Cardiac fibroblast (primary cell): ENCODE data around the gene CIDEA.
"Not testable (repeated sequence)": the region's sequence is repeated elsewhere in the genome, so short reads cannot be mapped to it uniquely, and the experiment has no call there.

ENCODE experiments used
- DNase-seq, 2 donors: peaks; one replicate each; pipeline versions ENCODE4 v3.0.0 to v3.0.0-alpha.2; 2010; ENCODE audit warnings: low read depth in 2 of 2
- H3K4me3 ChIP-seq, 2 donors: replicated peaks in 1 of 2; 1 replicate in 1 of 2; 2 replicates in 1 of 2; pipeline ENCODE4 v1.5.1; 2011; ENCODE audit warnings: low read depth in 2 of 2, low read length in 2 of 2, mild to moderate bottlenecking in 2 of 2, moderate library complexity in 1 of 2
- TF ChIP-seq, protein P1 (sequence below): IDR thresholded peaks from one replicate; pipeline ENCODE4 v1.5.1; 2011; ENCODE audit warnings: low read depth, mild to moderate bottlenecking, low read length, inconsistent platforms

The CIDEA gene

DNA sequence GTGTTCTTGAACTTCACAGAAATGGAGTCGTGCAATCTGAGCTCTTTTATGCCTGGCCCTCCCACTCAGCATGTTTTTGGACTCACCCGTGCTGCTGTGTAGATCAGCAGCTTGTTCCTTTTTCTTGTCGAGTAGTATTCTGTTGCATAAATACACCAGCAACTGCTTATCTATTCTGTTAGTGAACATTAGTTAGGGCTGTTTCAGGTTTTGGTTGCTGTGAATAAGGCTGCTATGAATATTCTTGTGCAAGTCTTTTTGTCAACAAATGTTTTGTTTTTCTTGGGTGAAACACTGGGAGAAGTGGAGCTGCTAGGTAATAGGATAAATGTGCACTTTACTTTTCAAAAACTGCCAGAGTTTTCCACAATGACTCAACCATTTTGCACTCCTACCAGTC is 15.3 kb upstream of the CIDEA start:
- DNase-seq = peak; percentile 24 to 56
- H3K4me3 ChIP-seq = no peak overlapping the region
- TF ChIP-seq, protein P1, sequence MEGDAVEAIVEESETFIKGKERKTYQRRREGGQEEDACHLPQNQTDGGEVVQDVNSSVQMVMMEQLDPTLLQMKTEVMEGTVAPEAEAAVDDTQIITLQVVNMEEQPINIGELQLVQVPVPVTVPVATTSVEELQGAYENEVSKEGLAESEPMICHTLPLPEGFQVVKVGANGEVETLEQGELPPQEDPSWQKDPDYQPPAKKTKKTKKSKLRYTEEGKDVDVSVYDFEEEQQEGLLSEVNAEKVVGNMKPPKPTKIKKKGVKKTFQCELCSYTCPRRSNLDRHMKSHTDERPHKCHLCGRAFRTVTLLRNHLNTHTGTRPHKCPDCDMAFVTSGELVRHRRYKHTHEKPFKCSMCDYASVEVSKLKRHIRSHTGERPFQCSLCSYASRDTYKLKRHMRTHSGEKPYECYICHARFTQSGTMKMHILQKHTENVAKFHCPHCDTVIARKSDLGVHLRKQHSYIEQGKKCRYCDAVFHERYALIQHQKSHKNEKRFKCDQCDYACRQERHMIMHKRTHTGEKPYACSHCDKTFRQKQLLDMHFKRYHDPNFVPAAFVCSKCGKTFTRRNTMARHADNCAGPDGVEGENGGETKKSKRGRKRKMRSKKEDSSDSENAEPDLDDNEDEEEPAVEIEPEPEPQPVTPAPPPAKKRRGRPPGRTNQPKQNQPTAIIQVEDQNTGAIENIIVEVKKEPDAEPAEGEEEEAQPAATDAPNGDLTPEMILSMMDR = no peak

DNA sequence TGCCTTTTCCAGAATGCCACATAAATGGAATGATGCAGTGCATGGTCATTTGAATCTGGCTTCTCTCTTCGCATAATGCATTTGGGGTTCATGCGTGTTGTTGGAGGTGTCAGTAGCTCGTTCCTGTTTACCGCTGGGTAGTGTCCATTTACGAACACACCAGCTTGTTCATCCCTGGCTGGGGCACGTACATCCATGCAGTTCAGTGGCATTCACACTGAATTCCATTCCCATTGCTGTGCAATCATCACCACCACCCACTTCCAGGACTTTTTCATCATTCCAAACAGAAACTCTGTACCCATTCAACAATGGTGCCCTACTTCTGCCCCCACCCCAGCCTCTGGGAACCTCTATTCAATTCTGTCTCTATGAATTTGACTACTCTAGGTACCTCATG is 14.7 kb upstream of the CIDEA start:
- H3K4me3 ChIP-seq = no peak overlapping the region
- peak in 1 of 2 donors; percentile 19 for DNase-seq
- TF ChIP-seq, protein P1 = no peak

DNA sequence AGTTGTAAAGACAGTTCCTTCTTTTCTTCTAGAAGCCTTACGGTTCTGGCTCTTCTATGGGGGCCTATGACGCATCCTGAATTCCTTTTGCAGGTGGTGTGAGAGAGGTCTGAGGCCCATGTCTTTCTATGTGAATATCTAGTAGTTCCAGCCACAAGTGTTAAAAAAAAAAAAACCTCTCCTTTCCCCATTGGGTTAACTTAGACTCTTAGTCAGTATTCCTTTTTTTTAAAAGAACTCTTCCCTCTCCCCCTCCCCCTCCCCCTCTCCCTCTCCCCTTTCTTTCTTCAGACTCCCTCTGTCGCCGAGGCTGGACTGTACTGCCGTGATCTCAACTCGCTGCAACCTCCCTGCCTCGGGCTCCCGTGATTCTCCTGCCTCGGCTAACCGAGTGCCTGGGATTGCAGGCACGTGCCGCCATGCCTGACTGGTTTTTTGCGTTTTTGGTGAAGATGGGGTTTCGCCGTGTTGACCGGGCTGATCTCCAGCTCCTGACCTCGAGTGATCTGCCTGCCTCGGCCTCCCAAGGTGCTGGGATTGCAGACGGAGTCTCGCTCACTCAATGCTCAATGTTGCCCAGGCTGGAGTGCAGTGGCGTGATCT is 11.4 kb upstream of the CIDEA start:
- DNase-seq = no peak
- TF ChIP-seq, protein P1 = no peak
- H3K4me3 ChIP-seq = no peak overlapping the region

DNA sequence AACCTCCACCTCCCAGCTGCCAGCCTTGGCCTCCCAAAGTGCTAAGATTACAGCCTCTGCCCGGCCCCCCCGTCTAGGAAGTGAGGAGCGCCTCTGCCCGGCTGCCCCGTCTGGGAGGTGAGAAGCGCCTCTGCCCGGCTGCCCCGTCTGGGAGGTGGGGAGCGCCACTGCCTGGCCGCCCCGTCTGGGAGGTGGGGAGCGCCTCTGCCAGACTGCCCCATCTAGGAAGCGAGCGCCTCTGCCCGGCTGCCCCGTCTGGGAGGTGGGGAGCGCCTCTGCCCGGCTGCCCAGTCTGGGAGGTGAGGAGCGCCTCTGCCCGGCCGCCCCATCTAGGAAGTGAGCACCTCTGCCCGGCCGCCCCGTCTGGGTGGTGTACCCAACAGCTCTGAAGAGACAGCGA is 10.9 kb upstream of the CIDEA start:
- not testable (repeated sequence) for DNase-seq, H3K4me3 ChIP-seq

DNA sequence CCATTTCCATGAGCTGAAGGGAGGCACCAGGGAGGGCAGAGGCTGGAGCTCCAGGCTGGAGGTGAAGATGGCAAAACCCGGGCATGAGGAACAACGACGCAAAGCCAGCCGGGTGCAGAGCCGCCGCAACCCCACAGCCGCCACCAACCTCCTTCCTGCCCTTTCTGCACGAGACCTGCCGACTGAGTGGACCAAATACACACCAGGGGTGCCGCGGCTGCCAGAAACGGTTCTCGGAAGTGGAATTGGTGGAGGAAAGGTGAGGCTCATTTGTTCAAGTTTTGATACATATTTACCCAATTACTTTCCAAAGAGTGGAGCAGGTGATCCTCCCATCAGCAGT is 8.4 kb upstream of the CIDEA start:
- TF ChIP-seq, protein P1 = no peak

DNA sequence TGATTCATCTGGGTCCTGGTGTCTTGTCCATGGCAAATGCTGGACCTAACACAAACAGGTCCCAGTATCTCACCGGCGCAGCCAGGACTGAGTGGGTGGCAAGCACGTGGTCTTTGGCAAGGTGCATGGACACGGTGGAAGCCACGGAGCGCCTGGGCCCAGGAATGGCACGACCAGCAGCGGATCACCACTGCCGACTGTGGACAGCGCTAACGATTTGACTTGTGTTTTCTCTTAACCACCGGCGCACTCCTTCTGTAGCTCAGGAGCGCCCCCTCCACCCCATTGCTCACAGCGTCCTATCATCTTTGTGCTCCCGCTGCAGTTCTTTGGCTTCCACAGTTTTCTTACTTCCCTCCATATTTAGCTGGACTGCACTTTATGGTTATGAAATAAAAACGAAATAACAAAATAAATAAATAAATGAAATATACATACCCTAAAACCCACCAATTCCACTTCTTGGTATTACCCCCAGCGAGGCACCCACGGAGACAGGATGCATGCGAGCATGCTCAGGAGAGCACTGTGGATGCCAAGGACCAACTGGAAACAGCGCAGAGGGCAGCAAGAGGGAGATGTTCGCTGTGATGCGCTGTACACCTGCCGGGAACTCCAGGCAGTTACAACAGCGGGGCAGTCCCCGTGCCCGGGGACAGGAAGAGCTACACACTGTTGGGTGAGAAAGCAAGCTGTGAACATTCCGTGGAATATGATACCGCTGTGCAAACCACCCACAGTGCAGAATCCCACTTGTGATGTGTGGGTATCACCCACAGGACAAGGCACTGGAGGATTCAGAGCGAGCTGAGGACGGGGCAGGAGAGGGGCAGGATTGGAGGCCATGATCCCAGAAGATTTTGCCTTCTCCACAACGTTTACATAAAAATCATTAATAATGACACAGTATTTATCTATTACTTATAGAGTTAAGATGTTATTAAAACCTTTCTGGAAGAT is 7.0 kb upstream of the CIDEA start:
- no peak overlapping the region for H3K4me3 ChIP-seq
- TF ChIP-seq, protein P1 = peak; percentile 19
- peak; percentile 18 to 25 for DNase-seq

More for the DNA sequence above, 8.4 kb upstream of the CIDEA start:
- H3K4me3 ChIP-seq = no peak overlapping the region
- DNase-seq = no peak

DNA sequence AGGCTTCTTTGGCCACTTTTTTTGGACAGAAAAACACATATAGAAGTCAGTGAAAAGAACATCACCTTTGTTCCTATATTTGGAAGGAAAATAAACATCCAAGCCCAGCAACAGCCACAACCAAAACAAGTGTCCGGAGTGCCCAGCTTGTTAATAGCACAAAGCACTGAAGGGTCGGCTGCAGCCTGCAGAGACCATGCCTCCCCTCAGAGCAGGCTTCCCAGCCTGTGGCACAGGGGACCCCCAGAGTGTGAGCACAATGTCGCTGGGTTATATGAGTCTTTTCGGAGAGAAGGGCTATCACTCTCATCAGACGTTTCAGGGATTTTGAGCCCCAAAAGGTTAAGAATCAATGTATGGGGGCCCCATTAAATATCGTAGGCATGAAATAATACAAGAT is 6.2 kb upstream of the CIDEA start:
- TF ChIP-seq, protein P1 = no peak
- no peak for DNase-seq
- no peak overlapping the region for H3K4me3 ChIP-seq
